Right atrium auricular region (tissue), 2 donors: Measurements from ENCODE around the gene PKIB. TPM values are rescaled to one million over a fixed set of nuclear protein-coding genes. Genes with fewer than 3 reads are reported as not detected.

Experiments used
- DNase-seq: peaks from one replicate; pipeline ENCODE4 v3.0.0-alpha.2; 2019; ENCODE audit warnings: low spot score
- H3K27ac ChIP-seq, 2 donors: fragments of 200-600 bp; sonication (generic); 1 replicate in 1 of 2; 2 replicates in 1 of 2; pipeline ENCODE4 v1.5.1; 2016 to 2019
- H3K27me3 ChIP-seq, 2 donors: fragments of 200-600 bp; sonication (generic); one replicate each; pipeline versions ENCODE4 v1.5.1 to v1.6.0; 2017 to 2019
- H3K36me3 ChIP-seq: fragments of 200-600 bp; sonication (generic); one replicate; pipeline ENCODE4 v1.5.1; 2016
- H3K4me1 ChIP-seq, 2 donors: fragments of 200-600 bp; sonication (generic); one replicate each; pipeline versions ENCODE4 v1.5.1 to v1.6.0; 2017 to 2019
- H3K4me3 ChIP-seq, 2 donors: fragments of 200-600 bp; sonication (generic); 1 replicate in 1 of 2; 2 replicates in 1 of 2; pipeline ENCODE4 v1.5.1; 2017 to 2019; ENCODE audit warnings: mild to moderate bottlenecking in 1 of 2, moderate library complexity in 1 of 2
- H3K9me3 ChIP-seq, 2 donors: fragments of 200-600 bp; sonication (generic); one replicate each; pipeline ENCODE4 v1.5.1; 2019
- total RNA-seq, 2 donors: library from RNA; depleted of rRNA; stranded (reverse); fragments of >200 nt; gene quantifications; one replicate each; pipeline ENCODE4 v1.1.0, GENCODE V29; 2016
- TF ChIP-seq, protein P1 (sequence below), 2 donors: fragments of 200-600 bp; sonication (generic); IDR thresholded peaks; one replicate each; pipeline ENCODE4 v1.5.1; 2019; ENCODE audit warnings: antibody characterized with exemption in 2 of 2

The PKIB gene
- total RNA-seq, 2 donors from 2014 or later, result not detected

DNA sequence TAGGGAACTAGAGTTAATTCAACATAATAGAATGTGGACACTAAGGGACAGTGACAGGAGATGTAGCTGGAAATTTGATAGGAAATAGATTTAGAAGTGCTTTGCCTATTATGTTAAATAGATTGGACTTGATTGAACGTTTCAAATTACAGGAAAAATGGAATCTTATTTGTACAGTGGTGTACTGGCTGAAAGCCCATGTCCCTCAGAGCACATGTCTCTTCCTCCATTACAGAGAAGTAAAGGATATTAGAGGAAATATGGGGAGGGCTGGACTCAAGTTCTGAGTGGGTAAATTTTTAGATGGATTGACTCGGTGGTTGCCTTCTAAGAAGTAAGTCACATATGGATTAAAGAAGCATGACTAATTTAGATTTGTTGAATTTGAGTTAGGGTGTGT is 11.4 kb downstream of the PKIB start:
- no peak overlapping the region for H3K4me3 ChIP-seq
- no peaks in the 10 kb centered on the region for H3K4me1 ChIP-seq
- no peaks in the 10 kb centered on the region for H3K27me3 ChIP-seq
- no peaks in the 10 kb centered on the region for H3K36me3 ChIP-seq
- no peak overlapping the region for H3K27ac ChIP-seq
- TF ChIP-seq, protein P1, sequence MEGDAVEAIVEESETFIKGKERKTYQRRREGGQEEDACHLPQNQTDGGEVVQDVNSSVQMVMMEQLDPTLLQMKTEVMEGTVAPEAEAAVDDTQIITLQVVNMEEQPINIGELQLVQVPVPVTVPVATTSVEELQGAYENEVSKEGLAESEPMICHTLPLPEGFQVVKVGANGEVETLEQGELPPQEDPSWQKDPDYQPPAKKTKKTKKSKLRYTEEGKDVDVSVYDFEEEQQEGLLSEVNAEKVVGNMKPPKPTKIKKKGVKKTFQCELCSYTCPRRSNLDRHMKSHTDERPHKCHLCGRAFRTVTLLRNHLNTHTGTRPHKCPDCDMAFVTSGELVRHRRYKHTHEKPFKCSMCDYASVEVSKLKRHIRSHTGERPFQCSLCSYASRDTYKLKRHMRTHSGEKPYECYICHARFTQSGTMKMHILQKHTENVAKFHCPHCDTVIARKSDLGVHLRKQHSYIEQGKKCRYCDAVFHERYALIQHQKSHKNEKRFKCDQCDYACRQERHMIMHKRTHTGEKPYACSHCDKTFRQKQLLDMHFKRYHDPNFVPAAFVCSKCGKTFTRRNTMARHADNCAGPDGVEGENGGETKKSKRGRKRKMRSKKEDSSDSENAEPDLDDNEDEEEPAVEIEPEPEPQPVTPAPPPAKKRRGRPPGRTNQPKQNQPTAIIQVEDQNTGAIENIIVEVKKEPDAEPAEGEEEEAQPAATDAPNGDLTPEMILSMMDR (IDR thresholded peaks at IDR 0.05), result no peak
- DNase-seq, result no peak
- no peaks in the 10 kb centered on the region for H3K9me3 ChIP-seq

DNA sequence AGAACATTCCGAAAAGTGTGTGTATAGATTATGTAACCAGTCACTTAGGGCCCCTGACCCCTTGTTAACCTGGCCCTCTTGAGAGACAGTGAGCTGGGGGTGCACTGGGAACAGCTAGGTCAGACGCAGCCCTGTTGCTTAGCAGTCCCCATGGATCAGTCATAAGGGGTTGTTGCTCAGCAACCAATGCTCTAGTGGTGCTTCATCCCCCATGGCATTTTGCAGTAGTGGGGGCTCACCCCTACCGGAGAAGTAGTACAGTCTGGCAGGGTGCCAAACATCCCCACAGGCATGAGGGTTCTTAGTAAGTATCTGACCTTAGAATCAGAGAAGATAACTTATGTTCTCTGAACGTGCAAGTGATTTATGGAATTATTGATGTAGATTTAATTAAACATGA is 12.3 kb downstream of the PKIB start:
- H3K4me1 ChIP-seq, result no peaks in the 10 kb centered on the region
- H3K27me3 ChIP-seq, result no peaks in the 10 kb centered on the region
- no peak overlapping the region for H3K27ac ChIP-seq
- no peaks in the 10 kb centered on the region for H3K9me3 ChIP-seq
- no peak for DNase-seq
- TF ChIP-seq, protein P1 (IDR thresholded peaks at IDR 0.05), result no peak
- no peaks in the 10 kb centered on the region for H3K36me3 ChIP-seq
- no peak overlapping the region for H3K4me3 ChIP-seq

DNA sequence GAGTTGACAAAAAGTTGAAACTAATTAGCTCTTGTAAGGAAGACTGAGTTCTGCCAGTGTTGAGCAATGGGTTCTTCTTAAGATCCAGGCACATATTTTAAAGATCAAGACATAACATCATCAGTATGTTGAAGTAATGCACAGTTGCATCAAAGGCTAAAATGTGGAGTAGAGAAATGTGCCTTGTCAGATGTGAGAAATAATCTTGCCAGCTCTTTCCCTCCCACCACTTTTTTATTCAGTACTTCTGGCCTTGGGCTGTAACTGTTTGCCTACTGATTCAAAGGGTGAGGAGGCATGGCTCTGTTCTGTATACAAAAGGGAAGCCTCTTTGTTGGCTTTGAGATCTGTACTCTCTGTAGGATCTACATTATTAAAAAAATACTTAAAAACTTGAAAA is 13.1 kb downstream of the PKIB start:
- no peak for DNase-seq
- Histone ChIP-seq H3K36me3 (no peaks in the 10 kb centered on the region), H3K9me3 (no peaks in the 10 kb centered on the region), H3K4me3 (no peak overlapping the region), H3K27ac (no peak overlapping the region), H3K27me3 (no peaks in the 10 kb centered on the region), H3K4me1 (no peaks in the 10 kb centered on the region)
- TF ChIP-seq, protein P1 (IDR thresholded peaks at IDR 0.05), result no peak

DNA sequence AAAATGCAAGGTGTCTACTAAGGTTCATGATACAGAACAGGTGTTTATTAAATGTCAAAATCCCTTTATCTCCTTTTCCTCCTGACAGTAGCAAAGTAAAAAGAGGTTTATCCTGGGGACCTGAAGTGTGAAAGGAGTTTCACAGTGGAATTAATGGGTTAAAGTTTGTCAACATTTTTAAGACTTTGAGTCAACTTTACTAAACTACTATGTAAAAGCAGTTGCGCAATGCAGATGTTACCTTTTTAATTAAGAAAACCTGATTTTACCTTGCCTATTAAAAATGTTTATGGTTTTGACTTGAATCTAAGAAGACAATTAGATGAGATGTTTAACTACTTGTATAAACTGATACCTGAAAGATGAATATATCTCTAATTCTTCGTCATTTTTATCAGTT is 14.6 kb downstream of the PKIB start:
- DNase-seq, result no peak
- Histone ChIP-seq H3K9me3 (no peaks in the 10 kb centered on the region), H3K27me3 (no peaks in the 10 kb centered on the region), H3K36me3 (no peaks in the 10 kb centered on the region), H3K27ac (no peak overlapping the region), H3K4me3 (no peak overlapping the region), H3K4me1 (no peaks in the 10 kb centered on the region)
- TF ChIP-seq, protein P1 (IDR thresholded peaks at IDR 0.05), result no peak

DNA sequence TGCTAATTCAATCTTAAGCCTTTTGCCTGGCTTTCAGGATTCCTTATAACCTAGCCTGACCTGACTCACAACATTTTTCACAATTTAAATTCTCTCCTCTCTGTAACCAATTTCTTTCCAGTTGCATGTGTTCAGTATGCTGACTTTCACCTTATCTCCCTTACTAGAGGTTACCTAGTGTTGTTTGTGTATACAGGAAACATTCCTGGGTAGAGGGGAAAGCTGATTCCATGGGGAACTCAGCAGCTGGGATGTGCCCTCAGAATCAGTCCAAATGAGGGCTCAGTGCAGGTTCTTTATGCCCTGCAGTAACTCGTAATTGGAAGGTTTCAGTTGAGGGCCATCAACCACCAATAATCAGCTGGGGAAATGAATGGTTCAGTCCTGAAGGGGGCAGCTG is 18.5 kb downstream of the PKIB start:
- TF ChIP-seq, protein P1 (IDR thresholded peaks at IDR 0.05), result no peak
- H3K36me3 ChIP-seq, result no peaks in the 10 kb centered on the region
- no peak overlapping the region for H3K27ac ChIP-seq
- DNase-seq, result no peak
- H3K4me3 ChIP-seq, result no peak overlapping the region
- no peaks in the 10 kb centered on the region for H3K9me3 ChIP-seq
- H3K4me1 ChIP-seq, result no peaks in the 10 kb centered on the region
- H3K27me3 ChIP-seq, result no peaks in the 10 kb centered on the region

DNA sequence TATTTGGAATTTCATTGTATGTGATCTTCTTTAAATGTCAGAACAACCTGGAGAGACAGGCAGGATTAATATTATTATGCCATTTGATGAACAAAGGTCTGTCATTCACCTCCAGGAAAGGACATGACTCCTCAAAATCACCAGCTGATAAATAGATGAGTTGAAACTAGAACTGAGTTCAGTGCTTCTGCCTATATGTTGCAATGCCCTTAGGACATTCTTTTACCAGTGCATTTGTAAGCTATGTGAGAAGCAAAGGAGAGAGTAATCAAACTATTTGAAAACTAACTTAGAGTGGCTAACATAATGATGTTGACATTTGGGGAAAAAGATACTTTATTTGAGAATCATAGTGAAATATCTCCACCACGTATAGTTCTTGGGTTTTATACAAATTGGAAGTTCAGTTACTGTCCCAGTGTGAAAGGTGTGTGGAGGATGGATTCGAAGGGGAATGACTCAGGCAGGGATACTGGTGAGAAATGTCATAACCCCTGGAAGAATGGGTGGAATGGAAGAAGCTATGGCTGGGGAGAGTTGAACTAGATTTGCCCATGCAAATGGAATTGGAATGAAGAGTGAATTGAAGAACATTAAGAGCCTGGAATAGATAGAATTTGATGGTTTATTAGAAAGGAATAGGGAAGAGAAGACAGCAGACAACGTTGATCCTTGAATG is 21.5 kb downstream of the PKIB start:
- H3K36me3 ChIP-seq, result no peaks in the 10 kb centered on the region

More for the DNA sequence above, 21.5 kb downstream of the PKIB start:
- TF ChIP-seq, protein P1 (IDR thresholded peaks at IDR 0.05), result no peak
- Histone ChIP-seq H3K9me3 (no peaks in the 10 kb centered on the region), H3K4me1 (no peaks in the 10 kb centered on the region), H3K27ac (no peak overlapping the region), H3K27me3 (no peaks in the 10 kb centered on the region), H3K4me3 (no peak overlapping the region)
- no peak for DNase-seq
